Stimulated activated CD4-positive, alpha-beta T cell treated with anti-CD3 and anti-CD28 coated beads, Interleukin-15, amount 100 ng/mL, for 24 hours (primary cell): ENCODE measurements around the gene FBXW12.
"Not testable (repeated sequence)": the region's sequence is repeated elsewhere in the genome, so short reads cannot be mapped to it uniquely, and the experiment has no call there.

Source experiments
- DNase-seq: peaks from one replicate; pipeline ENCODE4 v3.0.0-alpha.2; 2020

FBXW12 gene

DNA sequence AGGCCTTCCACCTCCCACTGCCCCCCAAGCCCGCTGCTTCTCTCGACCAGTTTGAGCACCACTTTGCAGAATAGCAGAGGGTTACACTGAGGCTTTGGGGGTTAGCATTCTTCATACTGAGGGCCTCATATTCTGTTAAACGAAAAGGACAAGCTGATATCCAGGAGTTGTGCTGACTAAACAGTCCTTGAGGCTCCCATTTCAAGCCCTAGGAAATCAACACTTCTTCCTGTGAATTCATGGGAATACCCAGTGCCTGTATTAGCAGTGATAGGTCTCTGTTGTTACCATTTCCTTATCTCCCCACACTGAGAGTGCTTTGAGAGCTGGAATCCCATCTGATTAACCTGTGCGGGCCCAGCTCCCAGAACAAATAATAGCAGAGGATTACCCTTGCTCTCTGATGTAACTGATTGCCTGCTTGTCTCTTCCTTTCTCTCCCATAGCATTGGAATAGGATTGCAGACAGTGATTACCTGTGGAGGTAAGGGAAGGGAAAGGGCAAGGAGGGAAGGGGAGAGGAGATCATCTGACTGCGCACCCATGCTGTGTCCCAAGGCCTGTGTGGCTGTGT lies 930 bp downstream of the FBXW12 start:
- no peak for DNase-seq

DNA sequence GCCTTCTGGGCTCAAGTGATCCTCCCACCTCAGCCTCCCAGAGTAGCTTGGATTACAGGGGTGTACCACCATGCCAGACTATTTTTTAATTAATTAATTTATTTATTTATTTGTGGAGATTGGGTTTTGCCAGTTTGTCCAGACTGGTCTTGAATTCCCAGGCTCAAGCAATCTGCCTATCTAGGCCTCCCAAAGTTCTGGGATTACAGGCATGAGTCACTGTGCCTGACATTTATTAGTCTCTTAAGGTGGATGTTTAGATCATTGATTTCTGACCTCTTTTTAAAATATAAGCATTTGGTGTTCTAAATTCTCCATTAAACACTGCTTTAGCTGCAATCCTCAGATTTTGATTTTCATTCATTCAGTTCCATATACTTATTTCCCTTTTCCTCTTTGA lies 15.6 kb downstream of the FBXW12 start:
- no peak for DNase-seq

DNA sequence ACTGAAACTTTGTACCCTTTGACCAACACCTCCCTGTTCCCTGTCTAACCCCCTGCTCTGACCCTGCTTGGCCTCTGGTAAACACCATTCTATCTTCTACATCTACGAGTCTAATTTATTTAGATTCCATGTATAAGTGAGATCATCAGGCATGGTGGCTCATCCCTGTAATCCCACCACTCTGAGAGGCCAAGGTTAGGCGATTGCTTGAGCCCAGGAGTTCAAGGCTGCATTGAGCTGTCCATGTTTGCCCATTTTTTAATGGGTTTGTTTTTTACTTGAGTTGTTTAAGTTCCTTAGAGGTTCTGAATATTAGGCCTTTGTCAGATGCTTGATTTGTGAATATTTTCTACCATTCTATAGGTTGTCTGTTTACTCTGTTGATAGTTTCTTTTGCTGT lies 16.9 kb downstream of the FBXW12 start:
- no peak for DNase-seq

- DNase-seq = no peak
These were observed 22.4 kb downstream of the FBXW12 start for GRCh38 chr3:48394391-48394790.

- no peak for DNase-seq
These were observed 23.7 kb downstream of the FBXW12 start for GRCh38 chr3:48395714-48396113.

DNA sequence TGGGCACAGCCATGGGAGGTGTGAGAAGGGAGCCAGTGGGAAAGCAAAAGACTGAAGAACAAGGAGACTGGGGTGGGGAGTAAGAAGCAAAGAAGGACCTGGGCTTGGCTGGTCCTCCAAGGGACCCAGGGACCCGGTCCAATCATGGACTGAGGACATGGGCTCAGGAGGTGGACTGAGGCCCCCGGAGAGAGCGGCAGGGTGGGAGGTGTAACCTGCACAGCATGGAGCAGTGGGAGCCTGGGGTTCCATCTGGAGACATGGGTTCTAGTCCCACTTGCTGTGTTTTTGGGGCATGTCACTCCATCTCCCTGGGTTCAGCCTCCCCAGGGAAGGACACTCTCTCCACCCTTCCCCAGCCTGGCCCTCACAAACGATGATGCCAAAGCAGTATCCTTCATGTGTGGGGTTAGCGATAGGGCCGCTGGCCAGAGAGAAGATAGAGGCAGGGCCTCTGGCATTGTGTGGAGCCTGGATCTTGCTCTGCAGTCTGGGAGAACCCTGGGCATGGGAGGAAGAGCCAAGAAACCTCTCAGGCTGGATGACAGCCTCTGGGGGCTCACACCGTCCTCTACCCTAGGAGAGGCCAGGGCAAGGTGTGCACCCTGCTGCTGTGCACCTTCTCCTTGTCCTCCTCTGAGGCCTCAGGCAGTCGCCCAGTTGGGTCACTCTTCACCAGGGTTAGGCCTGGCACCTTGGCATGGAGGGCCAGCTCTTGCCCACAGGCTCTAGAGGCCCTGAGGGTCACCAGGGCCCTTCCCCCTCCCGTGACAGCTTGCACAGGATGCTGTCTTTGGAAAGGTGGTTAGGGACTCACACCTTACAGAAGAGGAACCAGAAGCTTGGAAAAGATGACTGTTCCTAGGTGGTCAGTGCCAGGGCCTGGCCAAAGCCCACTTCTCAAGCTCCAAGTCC lies 26.0 kb downstream of the FBXW12 start:
- no peak for DNase-seq

DNA sequence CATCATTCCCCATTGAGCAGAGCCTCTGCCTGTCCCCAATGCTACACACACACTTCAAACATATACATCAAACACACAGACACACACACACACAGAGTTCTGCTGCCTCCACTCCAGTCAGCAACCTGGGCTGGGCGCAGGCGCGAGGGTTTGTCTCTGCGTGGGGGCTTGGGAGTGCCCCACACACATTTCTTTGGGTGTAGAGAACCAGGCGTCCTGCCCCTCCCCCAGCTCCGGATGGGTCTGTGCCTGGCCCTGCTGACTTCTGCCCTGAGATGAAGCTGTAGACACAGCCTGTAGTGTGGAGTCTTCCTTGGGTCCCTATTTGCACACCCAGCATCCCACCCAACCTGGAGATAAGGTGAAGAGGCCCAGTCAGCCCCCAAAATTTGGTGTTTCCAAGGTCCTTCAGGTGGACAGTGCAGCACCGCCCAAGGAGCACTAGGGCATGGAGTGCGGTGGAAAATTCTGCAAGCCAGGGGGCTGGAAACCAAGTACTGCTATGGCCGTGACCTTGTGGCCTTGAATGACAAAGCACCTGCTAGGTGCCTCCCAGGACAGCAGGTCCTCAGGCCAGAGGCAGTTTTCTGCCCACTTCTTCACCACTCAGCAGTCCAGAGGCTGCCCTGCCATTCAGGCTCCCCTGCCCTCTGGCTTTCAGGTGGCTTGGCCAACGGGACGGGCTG lies 26.8 kb downstream of the FBXW12 start:
- no peak for DNase-seq

DNA sequence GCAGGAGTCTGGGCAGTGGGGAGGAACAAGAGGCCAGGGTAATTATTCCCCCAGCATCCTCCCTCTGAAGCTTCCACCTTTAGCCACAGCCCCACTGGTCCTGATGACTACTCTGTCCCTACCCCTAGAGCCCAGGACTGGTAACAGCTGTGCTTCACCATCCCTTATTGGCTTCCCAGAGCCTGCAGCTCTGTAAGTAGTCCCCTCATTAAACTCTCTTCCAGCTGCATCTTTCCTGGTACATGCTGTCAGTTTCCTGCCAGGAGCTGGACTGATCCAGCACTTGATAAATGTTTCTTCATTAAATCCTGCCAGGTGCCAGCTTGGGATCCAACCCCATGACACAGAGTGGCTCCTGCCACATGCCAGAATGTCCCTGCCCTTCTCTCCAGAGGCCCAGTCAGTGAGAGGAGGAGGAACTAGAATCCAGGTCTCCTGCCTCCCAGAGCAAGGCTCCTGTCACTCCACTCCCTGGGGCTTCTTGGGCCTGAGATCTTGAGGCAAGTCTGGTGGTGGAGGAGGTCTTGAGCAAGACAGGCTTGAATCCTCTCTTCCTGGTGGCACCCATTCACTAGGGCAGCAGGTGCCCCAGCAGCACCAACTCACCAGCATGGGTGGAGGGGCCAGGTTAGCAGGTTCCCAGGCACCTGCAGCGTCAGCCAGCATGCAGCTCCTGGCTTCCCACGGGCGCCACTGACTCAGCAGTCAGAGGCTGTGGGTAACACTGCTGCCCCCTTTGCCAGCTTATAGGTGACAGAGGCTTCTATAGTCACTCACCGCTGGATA lies 27.6 kb downstream of the FBXW12 start:
- DNase-seq = no peak

DNA sequence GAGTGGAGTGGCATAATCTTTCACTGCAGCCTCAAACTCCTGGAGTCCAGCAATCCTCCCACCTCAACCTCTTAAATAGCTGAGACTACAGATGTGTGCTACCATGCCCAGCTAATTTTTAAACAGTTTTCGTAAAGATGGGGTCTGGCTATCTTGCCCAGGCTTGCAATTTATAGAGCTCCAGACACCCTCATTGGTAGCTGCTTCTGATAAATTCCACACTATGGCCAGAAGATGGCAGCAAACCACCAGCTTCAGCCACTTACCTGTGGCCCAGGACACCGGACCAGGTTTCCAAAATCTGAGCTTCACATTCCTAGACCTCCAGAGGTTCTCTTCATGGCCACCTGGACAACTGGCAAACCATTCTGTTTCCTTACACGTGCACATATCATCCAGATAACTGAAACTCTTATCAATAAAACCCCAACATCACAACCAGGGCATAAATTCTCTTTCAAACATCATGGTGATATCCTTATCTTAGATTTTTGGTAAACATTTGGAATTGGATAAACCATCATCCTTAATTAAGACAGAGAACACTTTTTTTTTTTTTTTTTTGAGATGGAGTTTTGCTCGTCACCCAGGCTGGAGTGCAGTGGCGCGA lies 28.9 kb downstream of the FBXW12 start:
- peak; percentile 70 for DNase-seq

DNA sequence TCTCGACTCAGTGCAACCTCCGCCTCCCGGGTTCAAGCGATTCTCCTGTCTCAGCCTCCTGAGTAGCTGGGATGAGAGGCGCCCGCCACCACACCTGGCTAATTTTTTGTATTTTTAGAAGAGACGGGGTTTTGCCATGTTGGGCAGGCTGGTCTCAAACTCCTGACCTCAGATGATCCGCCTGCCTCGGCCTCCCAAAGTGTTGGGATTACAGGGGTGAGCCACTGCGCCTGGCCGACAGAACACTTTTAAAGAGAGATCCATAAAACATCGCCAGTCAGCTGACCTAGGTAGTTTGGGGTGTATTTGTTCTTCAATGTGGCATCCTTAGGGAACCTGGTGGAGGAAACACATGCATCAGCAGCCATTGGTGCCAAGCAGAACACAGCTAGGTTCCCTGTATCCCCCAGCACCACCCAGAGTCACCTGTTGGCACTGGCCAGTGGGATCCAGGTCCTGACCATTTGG lies 29.4 kb downstream of the FBXW12 start:
- DNase-seq = not testable (repeated sequence)

DNA sequence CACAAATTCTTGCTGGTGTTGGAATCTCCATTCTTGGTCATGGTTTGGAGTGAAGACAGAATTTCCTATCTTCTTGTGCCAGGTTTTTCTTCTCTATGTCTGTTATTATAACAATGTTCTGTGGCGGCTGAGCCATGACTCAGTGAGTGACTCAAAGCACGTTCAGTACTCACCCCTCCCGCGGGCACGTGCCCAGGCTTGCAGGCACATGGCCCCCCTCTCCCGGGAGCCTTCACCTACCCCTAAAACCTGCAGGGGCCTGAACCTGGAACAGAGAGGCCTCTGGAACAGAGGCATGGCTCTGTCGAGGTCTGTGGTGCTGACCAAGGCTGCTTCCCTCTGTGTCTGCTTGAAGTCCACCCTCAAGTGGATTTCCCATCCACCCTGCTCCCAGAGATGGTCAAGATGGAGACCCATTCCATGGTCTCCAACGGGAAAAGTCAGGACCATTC lies 30.3 kb downstream of the FBXW12 start:
- DNase-seq = no peak

- DNase-seq = no peak
These were observed 30.9 kb downstream of the FBXW12 start for GRCh38 chr3:48402907-48403306.

GRCh38 chr3:48403533-48404439 lies 31.8 kb downstream of the FBXW12 start:
- DNase-seq = no peak

DNA sequence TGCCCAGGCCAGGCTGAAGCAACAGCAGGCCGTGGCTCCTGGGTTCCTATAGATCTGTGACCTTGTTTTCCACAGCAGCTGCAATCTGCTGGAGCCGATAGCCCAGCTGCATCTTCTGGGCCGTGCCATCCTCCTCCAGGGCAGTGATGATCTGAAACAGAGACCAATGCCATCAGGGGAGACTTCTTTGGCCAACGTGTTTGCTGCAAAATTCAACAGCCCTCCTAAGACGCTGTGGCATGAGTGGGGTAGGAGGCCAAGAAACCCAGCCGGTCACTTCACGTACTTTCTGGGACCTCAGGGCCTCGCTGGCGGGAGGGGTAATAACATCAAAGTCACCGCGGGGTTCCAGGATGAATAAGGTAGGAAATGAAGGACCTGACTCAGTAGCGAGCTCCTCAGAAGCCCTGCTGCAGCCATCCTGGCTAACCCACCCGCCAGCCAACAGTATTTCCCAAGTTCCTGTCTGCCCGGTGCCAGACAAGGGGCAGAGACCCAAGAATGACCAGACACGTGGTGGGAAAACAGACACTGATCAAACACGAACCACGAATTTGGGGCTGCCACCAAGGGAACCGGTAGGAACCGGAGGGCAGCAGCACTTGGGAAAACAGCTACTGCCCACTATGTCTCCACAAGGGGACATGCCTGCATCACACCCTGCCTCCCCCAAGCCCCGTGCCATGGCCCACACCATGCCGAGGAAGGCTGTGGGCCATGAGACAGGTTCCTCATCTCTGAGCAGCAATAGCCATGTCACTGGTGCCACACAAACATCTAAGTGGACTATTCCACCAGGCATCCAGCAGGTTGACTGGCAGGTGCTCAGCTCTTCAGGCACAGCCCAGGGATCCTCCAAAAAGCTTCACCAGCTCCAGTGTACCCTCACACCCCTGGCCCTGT lies 32.7 kb downstream of the FBXW12 start:
- DNase-seq = no peak

GRCh38 chr3:48405343-48405881 lies 33.4 kb downstream of the FBXW12 start:
- no peak for DNase-seq

- DNase-seq = no peak
These were observed 34.0 kb downstream of the FBXW12 start for GRCh38 chr3:48405971-48406370.

- DNase-seq = peak; percentile 0
These were observed 34.7 kb downstream of the FBXW12 start for GRCh38 chr3:48406443-48407431.

GRCh38 chr3:48407542-48408099 lies 35.6 kb downstream of the FBXW12 start:
- DNase-seq = no peak
